ENCODE results near the gene NDST1.

Gene NDST1

DNA sequence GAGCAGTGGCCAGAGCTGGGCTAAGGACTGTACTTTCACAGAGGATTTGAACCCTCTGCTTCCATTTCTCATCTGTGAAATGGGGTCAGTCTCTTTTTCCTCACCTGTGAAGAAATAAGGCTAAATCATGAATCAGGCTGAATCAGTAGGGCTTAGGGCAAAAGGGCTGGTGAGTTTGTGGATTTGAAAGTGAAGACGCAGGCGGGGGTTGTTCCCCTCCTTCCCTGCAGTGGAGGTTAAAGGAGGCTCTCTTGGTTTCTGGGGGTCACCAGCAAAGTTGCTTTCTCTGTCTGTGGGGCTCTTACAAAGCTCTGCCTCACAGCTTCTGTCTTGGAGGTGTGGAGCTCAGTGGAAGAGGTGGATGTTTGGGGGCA, 17.6 kb upstream of the NDST1 start:
- Histone ChIP-seq H3K36me3 (ENCODE audit: insufficient read depth, low read length) (no peaks in the 10 kb centered on the region), H3K4me3 (ENCODE audit: low read depth, low read length) (no peak overlapping the region), H3K27me3 (ENCODE audit: insufficient read depth, low read length) (no peaks in the 10 kb centered on the region), H2AFZ (ENCODE audit: low read length, unreplicated experiment) (no peak overlapping the region), H3K4me1 (ENCODE audit: control insufficient read depth, insufficient read depth, low read length, unreplicated experiment) (peaks cover 56% of the 10 kb centered on the region), H3K79me2 (ENCODE audit: control insufficient read depth, insufficient read depth, low read length, unreplicated experiment) (peaks cover 79% of the 10 kb centered on the region), H3K27ac (ENCODE audit: low read depth, low read length) (peak overlapping the region; percentile 68; the same call in 1 of the 2 replicates)

- peaks cover 82% of the 10 kb centered on the region for H3K79me2 ChIP-seq (ENCODE audit: control insufficient read depth, insufficient read depth, low read length, unreplicated experiment)
- H3K27me3 ChIP-seq (ENCODE audit: insufficient read depth, low read length): no peaks in the 10 kb centered on the region
- no peak overlapping the region for H3K4me3 ChIP-seq (ENCODE audit: low read depth, low read length)
- H3K27ac ChIP-seq (ENCODE audit: low read depth, low read length): peak overlapping the region; percentile 68; the same call in 1 of the 2 replicates
- H2AFZ ChIP-seq (ENCODE audit: low read length, unreplicated experiment): no peak overlapping the region
- H3K36me3 ChIP-seq (ENCODE audit: insufficient read depth, low read length): no peaks in the 10 kb centered on the region
- H3K4me1 ChIP-seq (ENCODE audit: control insufficient read depth, insufficient read depth, low read length, unreplicated experiment): peaks cover 56% of the 10 kb centered on the region
These were observed 17.2 kb upstream of the NDST1 start for GRCh38 chr5:150490754-150491153.

DNA sequence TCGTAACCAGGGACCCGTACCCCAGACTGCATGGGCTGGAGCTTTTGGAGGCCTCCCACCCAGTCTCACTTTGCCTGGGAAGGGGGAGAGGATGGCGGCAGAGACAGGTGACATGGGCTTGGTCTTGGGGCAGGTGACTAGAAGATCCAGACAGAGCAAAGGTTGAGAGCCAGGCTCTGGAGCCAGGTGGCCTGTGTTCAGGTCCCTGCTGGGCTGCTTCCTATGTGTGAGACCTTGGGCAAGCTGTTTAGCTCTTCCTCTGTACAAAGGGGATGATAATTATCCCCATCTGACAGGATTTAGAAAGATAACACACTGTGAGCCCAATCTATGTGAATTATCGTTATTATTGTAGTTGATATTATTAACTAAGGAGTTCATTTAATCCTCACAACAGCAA, 16.1 kb upstream of the NDST1 start:
- H3K4me1 ChIP-seq (ENCODE audit: control insufficient read depth, insufficient read depth, low read length, unreplicated experiment): peaks cover 66% of the 10 kb centered on the region
- no peaks in the 10 kb centered on the region for H3K27me3 ChIP-seq (ENCODE audit: insufficient read depth, low read length)
- H3K4me3 ChIP-seq (ENCODE audit: low read depth, low read length): no peak overlapping the region
- peaks cover 85% of the 10 kb centered on the region for H3K79me2 ChIP-seq (ENCODE audit: control insufficient read depth, insufficient read depth, low read length, unreplicated experiment)
- H2AFZ ChIP-seq (ENCODE audit: low read length, unreplicated experiment): no peak overlapping the region
- H3K36me3 ChIP-seq (ENCODE audit: insufficient read depth, low read length): no peaks in the 10 kb centered on the region
- peak overlapping the region; percentile 59 for H3K27ac ChIP-seq (ENCODE audit: low read depth, low read length)

DNA sequence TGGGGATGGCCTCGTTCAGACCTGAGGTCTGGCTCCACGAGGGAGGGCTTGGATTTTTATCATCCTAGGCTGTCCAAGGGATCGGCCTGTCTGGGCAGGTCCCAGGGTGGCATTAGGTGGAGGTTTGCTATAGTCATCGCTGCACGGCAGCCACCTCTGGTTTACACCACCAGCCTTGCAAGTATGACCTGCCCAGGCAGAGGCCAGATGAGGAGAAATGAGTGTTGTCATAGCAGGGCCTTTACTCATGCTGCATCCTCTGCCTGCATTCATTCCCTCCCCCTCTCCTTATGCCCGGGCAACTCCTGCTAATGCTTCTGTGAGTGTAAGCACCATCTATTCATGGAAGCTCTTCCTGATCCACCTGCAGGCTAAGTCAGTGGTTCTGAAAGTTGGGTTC, 15.3 kb upstream of the NDST1 start:
- Histone ChIP-seq H2AFZ (ENCODE audit: low read length, unreplicated experiment) (no peak overlapping the region), H3K4me1 (ENCODE audit: control insufficient read depth, insufficient read depth, low read length, unreplicated experiment) (peaks cover 69% of the 10 kb centered on the region)

DNA sequence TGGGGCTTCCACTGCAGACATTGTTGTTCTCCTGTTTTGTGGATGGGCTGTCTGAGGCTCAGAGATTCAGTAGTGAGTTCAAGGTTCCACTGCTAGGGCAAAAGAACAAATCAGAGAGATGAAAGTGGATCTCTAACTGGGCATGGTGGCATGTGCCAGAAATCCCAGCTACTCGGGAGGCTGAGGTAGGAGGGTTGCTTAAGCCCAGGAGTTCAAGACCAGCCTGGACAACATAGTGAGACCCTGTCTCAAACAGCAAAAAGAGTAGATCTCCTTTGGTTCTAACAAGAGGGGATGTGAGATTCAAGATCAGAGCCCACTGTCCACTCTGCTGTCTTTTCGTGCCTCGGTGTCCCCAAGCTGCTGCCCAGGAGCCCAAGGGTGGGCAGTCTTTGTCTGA, 11.8 kb upstream of the NDST1 start:
- Histone ChIP-seq H3K36me3 (ENCODE audit: insufficient read depth, low read length) (no peaks in the 10 kb centered on the region), H3K79me2 (ENCODE audit: control insufficient read depth, insufficient read depth, low read length, unreplicated experiment) (peaks cover 76% of the 10 kb centered on the region), H2AFZ (ENCODE audit: low read length, unreplicated experiment) (no peak overlapping the region), H3K27ac (ENCODE audit: low read depth, low read length) (peak overlapping the region; percentile 83), H3K4me1 (ENCODE audit: control insufficient read depth, insufficient read depth, low read length, unreplicated experiment) (peaks cover 67% of the 10 kb centered on the region), H3K27me3 (ENCODE audit: insufficient read depth, low read length) (no peaks in the 10 kb centered on the region), H3K4me3 (ENCODE audit: low read depth, low read length) (no peak overlapping the region)

More for the DNA sequence above, 15.3 kb upstream of the NDST1 start:
- Histone ChIP-seq H3K27me3 (ENCODE audit: insufficient read depth, low read length) (no peaks in the 10 kb centered on the region), H3K4me3 (ENCODE audit: low read depth, low read length) (no peak overlapping the region), H3K36me3 (ENCODE audit: insufficient read depth, low read length) (no peaks in the 10 kb centered on the region), H3K27ac (ENCODE audit: low read depth, low read length) (peak overlapping the region; percentile 59), H3K79me2 (ENCODE audit: control insufficient read depth, insufficient read depth, low read length, unreplicated experiment) (peaks cover 78% of the 10 kb centered on the region)

DNA sequence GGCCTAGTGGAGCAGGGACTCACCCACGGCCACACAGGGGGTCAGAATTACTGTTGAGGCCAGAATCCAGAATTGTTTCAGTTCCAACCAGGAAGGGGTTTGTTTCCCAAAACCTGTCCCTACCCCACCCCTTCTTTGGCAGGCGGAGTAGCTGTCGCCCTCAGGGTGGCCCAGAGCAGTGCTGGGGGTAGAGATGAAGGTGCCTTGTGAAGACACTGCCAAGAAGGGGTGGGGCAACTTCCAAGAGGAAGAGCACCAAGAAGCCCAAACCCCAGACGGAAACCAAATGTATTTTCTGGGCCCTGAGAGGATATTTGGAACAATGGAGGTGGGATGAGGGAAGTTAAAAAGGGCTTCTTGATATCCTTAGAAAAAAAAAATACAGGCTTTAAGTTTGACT, 11.4 kb upstream of the NDST1 start:
- H2AFZ ChIP-seq (ENCODE audit: low read length, unreplicated experiment): no peak overlapping the region
- H3K27ac ChIP-seq (ENCODE audit: low read depth, low read length): peak overlapping the region; percentile 83
- H3K36me3 ChIP-seq (ENCODE audit: insufficient read depth, low read length): no peaks in the 10 kb centered on the region
- H3K4me1 ChIP-seq (ENCODE audit: control insufficient read depth, insufficient read depth, low read length, unreplicated experiment): peaks cover 66% of the 10 kb centered on the region
- no peak overlapping the region for H3K4me3 ChIP-seq (ENCODE audit: low read depth, low read length)
- H3K27me3 ChIP-seq (ENCODE audit: insufficient read depth, low read length): no peaks in the 10 kb centered on the region
- peaks cover 76% of the 10 kb centered on the region for H3K79me2 ChIP-seq (ENCODE audit: control insufficient read depth, insufficient read depth, low read length, unreplicated experiment)

DNA sequence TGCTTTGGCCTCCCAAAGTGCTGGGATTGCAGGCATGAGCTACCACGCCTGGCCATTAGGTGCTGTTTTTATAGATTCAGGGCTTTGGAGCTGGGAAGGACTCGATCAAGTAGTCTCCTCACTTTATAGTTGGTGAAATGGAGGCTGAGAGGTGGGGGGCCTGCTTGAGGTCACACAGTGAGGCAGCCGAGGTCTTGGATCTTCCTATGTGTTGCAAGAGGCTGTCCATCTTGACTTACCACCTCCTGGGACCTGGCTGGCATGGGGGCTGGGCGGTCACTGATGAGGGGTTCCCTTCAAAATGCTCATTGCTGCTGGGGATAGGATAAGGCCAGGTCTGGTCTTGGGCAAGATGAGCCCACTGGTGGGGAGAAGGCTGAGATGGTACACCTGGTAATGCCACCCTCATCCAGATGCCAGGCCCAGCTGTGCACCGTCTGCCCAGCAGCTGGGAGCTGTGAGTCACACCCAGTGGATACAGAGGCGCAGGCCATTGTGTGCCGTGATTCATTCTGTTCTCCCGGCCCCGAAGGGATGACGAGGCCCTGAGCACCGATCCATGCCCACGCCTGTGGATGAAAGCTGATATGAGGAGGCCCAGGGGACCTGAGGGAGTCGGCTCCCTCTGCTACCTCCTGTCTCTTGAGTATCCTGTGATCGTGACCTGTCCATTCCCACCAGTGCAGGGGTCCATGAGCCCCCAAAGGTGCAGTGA, 10.5 kb upstream of the NDST1 start:
- Histone ChIP-seq H2AFZ (ENCODE audit: low read length, unreplicated experiment) (no peak overlapping the region), H3K4me3 (ENCODE audit: low read depth, low read length) (peak overlapping the region; percentile 59), H3K79me2 (ENCODE audit: control insufficient read depth, insufficient read depth, low read length, unreplicated experiment) (peaks cover 76% of the 10 kb centered on the region), H3K36me3 (ENCODE audit: insufficient read depth, low read length) (no peaks in the 10 kb centered on the region), H3K27me3 (ENCODE audit: insufficient read depth, low read length) (no peaks in the 10 kb centered on the region), H3K27ac (ENCODE audit: low read depth, low read length) (peak overlapping the region; percentile 83), H3K4me1 (ENCODE audit: control insufficient read depth, insufficient read depth, low read length, unreplicated experiment) (peaks cover 66% of the 10 kb centered on the region)

DNA sequence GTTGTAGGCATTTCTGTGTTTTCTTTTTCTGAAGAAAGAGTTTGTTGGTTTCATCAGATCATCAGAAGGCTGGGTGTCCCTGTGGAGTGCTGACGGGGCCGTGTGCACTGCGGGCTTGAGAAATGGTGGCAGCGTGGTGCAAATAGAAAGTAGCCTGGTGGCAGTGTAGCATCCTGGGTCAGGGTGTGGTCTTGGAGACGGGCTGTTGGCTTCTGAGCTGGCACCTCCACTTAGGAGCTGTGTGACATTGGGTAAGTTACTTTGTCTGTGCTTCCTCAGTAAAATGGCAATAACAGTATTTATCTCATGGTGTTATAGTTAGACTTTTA, 10.0 kb upstream of the NDST1 start:
- Histone ChIP-seq H3K79me2 (ENCODE audit: control insufficient read depth, insufficient read depth, low read length, unreplicated experiment) (peaks cover 77% of the 10 kb centered on the region), H2AFZ (ENCODE audit: low read length, unreplicated experiment) (no peak overlapping the region), H3K4me3 (ENCODE audit: low read depth, low read length) (peak overlapping the region; percentile 59), H3K4me1 (ENCODE audit: control insufficient read depth, insufficient read depth, low read length, unreplicated experiment) (peaks cover 63% of the 10 kb centered on the region), H3K27ac (ENCODE audit: low read depth, low read length) (peak overlapping the region; percentile 83), H3K36me3 (ENCODE audit: insufficient read depth, low read length) (no peaks in the 10 kb centered on the region), H3K27me3 (ENCODE audit: insufficient read depth, low read length) (no peaks in the 10 kb centered on the region)

DNA sequence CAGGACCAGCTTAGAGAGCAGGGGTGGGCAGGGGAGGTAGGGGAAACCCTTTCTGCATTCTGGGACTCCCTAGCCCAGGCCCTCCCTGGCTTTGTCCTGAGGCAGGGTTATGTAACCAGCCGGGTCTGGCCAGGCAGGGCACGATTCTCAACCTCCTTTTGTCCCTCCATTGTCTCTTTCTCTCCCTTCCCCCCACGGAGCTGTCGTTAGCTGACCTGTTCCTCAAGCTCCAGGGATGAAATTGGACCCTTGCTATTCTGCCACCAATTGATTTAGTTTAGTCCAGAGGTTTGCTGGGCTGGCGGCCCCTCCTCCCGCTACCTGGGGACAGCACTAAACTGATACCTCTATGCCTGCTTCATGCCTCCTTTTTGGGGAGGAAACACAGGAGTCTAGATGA, 9.4 kb upstream of the NDST1 start:
- Histone ChIP-seq H3K27ac (ENCODE audit: low read depth, low read length) (peak overlapping the region; percentile 83), H3K79me2 (ENCODE audit: control insufficient read depth, insufficient read depth, low read length, unreplicated experiment) (peaks cover 79% of the 10 kb centered on the region), H3K36me3 (ENCODE audit: insufficient read depth, low read length) (no peaks in the 10 kb centered on the region), H3K4me3 (ENCODE audit: low read depth, low read length) (peak overlapping the region; percentile 59), H2AFZ (ENCODE audit: low read length, unreplicated experiment) (no peak overlapping the region), H3K27me3 (ENCODE audit: insufficient read depth, low read length) (no peaks in the 10 kb centered on the region), H3K4me1 (ENCODE audit: control insufficient read depth, insufficient read depth, low read length, unreplicated experiment) (peaks cover 65% of the 10 kb centered on the region)

GRCh38 chr5:150498971-150499370, 9.0 kb upstream of the NDST1 start:
- Histone ChIP-seq H3K4me1 (ENCODE audit: control insufficient read depth, insufficient read depth, low read length, unreplicated experiment) (peaks cover 70% of the 10 kb centered on the region), H3K27ac (ENCODE audit: low read depth, low read length) (peak overlapping the region; percentile 83; the same call in 1 of the 2 replicates), H3K36me3 (ENCODE audit: insufficient read depth, low read length) (no peaks in the 10 kb centered on the region), H3K79me2 (ENCODE audit: control insufficient read depth, insufficient read depth, low read length, unreplicated experiment) (peaks cover 80% of the 10 kb centered on the region), H3K4me3 (ENCODE audit: low read depth, low read length) (peak overlapping the region; percentile 59; the same call in 1 of the 2 replicates), H2AFZ (ENCODE audit: low read length, unreplicated experiment) (no peak overlapping the region), H3K27me3 (ENCODE audit: insufficient read depth, low read length) (no peaks in the 10 kb centered on the region)

DNA sequence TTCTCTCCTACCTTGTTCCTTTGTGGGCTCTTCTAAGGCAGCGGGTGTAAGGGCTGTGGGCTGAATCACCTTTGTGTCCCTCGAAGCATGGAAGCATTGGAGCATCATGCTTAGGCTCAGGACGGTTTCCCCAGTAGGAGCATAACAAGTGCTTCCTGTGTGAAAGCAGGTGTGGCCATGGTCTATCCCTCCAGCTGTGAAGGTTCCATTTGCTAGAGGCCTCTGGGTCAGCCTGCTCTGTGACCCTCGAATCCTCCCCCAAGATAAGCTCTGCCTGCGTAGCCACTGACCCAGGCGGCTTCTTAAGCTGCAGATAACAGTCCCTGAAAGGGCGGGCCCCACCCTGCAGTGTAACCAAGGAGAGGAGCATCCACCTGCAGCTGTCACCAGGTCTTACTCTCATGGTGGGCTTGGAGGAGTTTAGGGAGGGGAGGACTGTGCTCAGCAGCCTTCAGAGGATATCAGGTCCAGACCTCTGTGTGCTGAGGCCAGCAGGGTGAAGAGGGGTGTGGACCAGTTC, 8.4 kb upstream of the NDST1 start:
- H3K36me3 ChIP-seq (ENCODE audit: insufficient read depth, low read length): no peaks in the 10 kb centered on the region
- H3K27ac ChIP-seq (ENCODE audit: low read depth, low read length): no peak overlapping the region
- H3K27me3 ChIP-seq (ENCODE audit: insufficient read depth, low read length): no peaks in the 10 kb centered on the region
- peaks cover 75% of the 10 kb centered on the region for H3K4me1 ChIP-seq (ENCODE audit: control insufficient read depth, insufficient read depth, low read length, unreplicated experiment)
- no peak overlapping the region for H2AFZ ChIP-seq (ENCODE audit: low read length, unreplicated experiment)
- H3K4me3 ChIP-seq (ENCODE audit: low read depth, low read length): no peak overlapping the region; the same call in 1 of the 2 replicates
- peaks cover 80% of the 10 kb centered on the region for H3K79me2 ChIP-seq (ENCODE audit: control insufficient read depth, insufficient read depth, low read length, unreplicated experiment)

All from ACC112 (cell line).